Left kidney (tissue), 2 donors: Measurements from ENCODE around the gene MCU. TPM values are rescaled to one million over a fixed set of nuclear protein-coding genes. Genes with fewer than 3 reads are reported as not detected.
"Not testable (repeated sequence)": the region's sequence is repeated elsewhere in the genome, so short reads cannot be mapped to it uniquely, and the experiment has no call there.

Experiments
- DNase-seq: peaks from one replicate; pipeline ENCODE4 v3.0.0-alpha.2; 2013
- polyA plus RNA-seq: library from polyadenylated mRNA; unstranded; fragments of 120-200 nt; gene quantifications from one replicate; pipeline ENCODE4 v1.2.1, GENCODE V29; 2013; ENCODE audit not compliant: insufficient read length

MCU gene
- polyA plus RNA-seq, 1 donor = 43.1 TPM

DNA sequence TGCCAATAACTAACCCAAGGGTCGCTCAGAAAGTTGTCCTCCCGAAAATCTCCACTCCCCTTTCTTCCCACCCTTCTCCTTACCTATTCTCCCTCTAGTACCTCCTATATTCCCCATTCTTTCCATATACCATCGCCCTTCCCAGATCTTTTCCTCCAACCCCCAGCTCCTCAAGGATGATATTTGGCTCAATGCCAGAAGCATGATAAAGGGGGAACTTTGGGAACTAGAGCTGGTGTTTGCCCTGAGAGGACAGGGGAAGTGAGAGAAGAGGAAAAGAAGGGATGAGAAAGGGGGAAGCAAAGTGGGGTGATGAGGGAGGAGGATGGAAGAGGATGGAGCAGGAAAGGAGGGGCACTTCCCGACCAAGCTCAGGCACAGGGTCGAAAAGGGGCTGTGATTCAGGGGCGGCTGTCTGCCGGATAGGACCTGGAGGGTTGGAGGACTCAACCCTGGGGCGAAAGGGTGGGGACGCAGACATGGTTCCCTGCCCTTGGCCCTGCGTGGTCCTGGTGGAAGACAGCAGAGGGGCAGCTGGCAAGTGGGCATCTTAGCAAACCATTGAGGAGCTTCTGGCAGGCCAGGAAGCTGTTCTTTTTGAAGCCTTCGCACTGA lies 203.4 kb downstream of the MCU start:
- DNase-seq = no peak

DNA sequence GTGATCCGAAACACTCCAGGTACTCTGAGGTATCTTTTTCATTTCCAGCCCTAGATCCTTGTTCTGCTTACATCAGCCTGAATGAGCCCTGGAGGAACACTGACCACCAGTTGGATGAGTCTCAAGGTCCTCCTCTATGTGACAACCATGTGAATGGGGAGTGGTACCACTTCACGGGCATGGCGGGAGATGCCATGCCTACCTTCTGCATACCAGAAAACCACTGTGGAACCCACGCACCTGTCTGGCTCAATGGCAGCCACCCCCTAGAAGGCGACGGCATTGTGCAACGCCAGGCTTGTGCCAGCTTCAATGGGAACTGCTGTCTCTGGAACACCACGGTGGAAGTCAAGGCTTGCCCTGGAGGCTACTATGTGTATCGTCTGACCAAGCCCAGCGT lies 206.7 kb downstream of the MCU start:
- DNase-seq = no peak

DNA sequence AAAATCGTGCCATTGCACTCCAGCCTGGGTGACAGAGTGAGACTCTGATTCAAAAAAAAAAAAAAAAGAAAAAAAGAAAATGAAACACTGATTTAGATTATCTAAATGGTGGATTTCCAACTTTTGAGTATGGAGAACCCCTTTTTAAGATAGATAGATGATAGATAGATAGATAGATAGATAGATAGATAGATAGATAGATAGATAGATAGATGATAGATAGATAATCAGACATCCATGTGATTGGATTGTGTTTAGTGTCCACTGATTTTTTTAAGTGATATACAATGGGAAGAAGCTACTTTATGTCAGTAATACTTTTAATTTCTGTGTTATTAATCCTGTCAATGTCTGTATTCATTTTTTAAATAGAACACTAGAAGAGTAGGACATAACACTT lies 207.6 kb downstream of the MCU start:
- DNase-seq = no peak

DNA sequence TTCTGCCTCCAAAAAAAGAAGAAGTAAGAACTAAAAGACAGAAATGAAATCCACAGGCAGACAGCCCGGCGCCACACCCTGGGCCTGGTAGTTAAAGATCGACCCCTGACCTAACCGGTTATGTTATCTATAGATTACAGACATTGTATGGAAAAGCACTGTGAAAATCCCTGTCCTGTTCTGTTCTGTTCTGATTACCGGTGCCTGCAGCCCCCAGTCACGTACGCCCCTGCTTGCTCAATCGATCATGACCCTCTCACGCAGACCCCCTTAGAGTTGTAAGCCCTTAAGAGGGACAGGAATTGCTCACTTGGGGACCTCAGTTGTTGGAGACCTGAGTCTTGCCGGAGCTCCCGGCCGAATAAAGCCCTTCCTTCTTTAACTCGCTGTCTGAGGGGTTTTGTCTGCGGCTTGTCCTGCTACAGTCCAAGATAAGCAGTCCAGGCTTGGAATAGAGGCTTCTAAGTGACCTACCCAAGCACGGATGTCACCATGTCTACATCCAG lies 212.1 kb downstream of the MCU start:
- not testable (repeated sequence) for DNase-seq

DNA sequence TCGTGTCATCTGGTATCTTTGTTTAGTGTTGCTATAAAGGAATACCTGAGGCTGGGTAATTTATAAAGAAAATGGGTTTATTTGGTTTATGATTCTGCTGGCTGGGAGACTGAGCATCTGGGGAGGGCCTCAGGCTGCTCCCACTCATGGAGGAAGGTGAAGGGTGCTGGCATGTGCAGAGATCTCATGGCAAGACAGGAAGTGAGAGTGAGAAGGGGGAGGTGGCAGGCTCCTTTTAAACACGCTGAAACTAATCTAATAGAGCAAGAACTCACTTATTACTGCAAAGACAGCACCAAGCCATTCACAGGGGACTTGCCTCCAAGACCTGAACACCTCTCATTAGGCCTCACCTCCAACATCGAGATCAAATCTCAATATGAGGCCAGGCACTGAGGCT lies 212.9 kb downstream of the MCU start:
- DNase-seq = no peak

DNA sequence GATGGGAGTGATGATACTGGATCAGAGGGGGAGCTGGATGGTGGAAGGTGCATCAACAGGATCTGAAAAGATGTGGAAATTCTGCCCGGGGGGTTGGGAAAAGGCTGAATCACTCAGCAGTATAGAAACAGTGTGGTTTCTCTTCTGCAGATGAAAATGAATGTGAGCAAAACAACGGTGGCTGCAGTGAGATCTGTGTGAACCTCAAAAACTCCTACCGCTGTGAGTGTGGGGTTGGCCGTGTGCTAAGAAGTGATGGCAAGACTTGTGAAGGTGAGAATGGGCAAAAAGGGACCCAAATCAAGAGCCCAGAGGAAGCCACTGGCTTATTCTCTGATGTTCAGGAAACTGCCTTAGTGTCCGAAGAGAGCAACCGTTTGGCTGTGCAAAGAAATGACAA lies 214.5 kb downstream of the MCU start:
- no peak for DNase-seq

DNA sequence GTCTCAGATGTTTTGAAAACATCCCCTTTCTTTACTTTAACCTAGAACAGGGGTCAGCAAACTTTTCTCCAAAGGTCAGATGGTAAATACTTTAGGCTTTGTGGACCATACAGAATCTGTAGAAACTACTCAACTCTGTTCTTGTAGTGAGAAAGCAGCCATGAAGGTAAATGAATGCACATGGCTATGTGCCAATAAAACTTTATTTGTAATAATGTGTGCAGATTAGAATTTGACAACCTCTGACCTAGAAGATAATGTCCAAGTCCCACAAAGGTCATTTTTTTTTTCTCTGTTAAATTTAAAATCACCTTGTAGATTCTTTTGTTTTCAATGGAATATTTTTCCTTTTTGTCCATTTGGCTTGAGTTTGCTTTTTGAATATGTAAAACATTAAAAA lies 218.8 kb downstream of the MCU start:
- no peak for DNase-seq

DNA sequence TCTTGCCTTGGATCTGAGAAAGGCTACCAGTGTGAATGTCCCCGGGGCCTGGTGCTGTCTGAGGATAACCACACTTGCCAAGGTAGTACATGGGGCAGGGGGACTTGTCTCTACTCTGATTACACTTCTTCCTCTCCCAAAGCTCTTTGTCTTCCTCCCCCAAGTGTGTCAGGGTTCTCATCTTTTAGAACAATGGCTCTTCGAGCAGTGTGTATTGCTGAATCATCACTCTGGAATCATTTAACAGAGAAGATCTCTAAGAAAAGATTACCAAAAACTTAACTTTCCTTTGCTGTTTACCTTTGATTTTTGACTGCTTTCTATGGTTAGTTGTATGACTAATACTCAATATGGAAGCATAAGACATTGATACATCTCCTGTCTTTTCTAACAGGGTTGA lies 219.8 kb downstream of the MCU start:
- DNase-seq = no peak

DNA sequence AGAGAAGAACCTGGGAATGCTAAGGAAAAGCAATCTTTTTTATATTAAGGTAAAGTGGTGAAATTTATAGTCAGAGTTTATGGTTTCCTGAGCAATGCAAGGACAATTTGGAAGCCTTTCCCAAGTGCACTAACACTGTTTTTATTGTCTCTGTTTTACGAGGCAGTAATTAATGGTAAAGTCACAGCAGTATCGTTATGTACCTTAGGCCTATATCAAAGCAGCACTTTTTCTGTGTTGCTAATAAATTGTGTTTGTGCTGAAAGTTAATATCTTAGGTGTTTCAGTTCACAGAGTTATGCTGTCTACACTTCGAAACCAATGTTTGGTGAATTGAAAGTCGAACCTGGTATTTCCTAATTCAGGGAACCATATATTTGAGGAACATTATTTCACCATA lies 220.8 kb downstream of the MCU start:
- DNase-seq = peak; percentile 32

DNA sequence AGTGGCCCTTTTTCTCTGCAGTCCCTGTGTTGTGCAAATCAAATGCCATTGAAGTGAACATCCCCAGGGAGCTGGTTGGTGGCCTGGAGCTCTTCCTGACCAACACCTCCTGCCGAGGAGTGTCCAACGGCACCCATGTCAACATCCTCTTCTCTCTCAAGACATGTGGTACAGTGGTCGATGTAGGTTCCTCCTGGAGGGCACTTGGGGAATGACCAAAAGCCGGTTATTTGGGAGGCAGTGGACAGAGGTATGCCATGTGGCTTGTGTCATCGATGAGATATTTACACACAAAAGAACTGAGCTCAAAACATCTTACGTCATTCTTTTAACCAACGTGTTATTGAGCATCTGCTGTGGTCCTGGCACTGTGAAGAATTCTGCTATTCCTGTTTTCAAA lies 221.3 kb downstream of the MCU start:
- no peak for DNase-seq

DNA sequence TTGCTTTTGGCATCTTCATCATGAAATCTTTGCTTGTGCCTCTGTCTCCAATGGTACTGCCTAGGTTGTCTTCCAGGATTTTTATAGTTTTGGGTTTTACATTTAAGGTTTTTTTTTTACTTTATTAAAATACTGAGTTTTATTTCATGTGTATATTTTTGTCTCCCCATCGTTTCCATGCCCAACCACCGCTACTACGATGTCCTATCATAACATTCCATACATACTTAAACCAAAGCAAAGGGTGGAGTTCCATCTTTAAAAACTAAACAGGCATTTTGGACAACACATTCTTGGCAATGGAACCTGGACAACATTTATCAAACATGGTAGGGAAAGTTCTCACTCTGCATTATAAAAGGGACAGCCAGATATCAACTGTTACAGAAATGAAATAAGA lies 225.3 kb downstream of the MCU start:
- not testable (repeated sequence) for DNase-seq

DNA sequence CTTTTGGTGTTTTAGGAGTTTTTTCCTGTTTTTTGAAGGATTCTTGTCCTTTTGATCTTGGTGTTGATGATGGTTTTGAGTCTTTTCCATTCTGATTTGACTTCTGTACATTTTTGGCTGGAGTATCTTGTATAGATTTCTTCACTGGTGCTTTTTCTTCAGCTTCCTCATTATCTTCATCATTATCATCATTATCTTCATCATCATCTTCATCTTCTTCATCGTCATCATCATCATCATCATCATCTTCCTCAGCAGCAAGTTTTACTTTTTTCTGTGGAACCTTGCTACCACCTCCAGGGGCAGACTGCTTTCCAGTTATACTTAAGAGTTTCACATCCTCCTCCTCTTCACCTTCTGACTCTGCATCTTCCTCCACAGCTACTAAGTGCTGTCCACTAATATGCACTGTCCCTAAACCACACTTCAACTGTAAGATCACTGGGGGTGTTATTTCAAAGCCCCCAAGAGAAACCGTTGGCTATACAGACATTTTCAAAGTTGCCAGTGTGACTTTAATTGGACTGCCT lies 225.9 kb downstream of the MCU start:
- not testable (repeated sequence) for DNase-seq

DNA sequence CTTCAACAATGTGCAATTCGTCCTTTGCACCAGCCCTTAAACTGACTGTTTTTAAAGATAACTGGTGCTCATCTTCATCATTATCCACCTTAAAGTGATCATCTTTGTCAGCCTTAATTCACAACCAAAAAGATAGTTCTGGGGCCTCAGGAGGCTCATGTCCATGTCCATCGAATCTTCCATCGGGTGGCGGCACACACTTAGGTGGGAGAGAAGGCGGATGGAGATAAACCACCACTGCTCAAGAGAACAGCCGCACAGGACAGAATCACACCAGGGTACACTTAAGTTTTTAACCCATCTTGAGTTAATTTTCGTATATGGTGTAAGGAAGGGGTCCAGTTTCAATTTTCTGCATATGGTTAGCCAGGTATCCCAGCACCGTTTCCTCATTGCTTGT lies 226.4 kb downstream of the MCU start:
- no peak for DNase-seq

DNA sequence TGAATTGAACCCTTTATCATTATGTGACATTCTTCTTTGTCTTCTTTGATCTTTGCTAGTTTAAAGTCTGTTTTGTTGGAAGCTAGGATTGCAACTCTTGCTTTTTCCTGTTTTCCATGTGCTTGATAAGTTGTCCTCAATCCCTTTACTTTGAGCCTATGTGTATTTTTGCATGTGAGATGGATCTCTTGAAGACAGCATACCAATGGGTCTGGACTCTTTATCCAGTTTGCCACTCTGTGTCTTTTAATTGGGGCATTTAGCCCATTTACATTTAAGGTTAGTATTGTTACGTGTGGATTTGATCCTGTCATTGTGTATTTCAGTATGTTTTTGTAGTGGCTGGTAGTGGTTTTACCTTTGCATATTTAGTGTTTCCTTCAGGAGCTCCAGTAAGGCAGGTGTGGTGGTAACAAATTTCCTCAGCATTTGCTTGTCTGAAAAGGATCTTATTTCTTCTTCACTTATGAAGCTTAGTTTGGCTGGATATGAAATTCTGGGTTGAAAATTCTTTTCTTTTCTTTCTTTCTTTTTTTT lies 229.3 kb downstream of the MCU start:
- DNase-seq = not testable (repeated sequence)

DNA sequence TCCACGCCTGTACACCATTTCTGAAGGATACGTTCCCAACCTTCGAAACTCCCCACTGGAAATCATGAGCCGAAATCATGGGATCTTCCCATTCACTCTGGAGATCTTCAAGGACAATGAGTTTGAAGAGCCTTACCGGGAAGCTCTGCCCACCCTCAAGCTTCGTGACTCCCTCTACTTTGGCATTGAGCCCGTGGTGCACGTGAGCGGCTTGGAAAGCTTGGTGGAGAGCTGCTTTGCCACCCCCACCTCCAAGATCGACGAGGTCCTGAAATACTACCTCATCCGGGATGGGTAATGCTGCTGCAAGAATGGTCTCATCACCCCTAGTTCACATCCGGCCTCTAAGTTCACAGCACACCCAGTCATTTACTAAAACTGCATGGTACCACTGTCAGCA lies 232.4 kb downstream of the MCU start:
- no peak for DNase-seq

DNA sequence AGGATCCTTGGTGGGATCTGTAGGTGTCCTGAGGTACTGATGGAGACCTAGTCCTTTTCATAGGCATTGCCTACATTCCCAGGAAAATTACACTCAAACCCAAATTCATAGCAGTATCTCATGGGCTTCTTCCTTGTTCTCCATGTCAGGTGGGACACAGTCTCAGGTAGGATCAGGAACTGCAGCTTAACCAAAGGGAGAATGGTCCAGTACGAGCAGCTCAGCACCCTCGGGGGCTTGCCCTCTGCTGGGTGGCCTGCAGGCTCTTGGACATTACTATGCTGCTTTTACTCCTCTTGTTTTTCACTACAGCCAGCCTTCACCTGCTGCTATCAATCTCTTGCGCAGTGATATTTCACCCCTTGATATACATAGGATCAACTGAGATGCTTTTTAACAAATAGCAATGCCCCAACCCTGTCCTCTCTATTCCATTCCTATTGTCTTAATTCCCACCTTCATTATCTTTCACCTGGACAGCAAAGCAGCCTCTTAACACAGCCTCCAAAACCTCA lies 234.1 kb downstream of the MCU start:
- no peak for DNase-seq

DNA sequence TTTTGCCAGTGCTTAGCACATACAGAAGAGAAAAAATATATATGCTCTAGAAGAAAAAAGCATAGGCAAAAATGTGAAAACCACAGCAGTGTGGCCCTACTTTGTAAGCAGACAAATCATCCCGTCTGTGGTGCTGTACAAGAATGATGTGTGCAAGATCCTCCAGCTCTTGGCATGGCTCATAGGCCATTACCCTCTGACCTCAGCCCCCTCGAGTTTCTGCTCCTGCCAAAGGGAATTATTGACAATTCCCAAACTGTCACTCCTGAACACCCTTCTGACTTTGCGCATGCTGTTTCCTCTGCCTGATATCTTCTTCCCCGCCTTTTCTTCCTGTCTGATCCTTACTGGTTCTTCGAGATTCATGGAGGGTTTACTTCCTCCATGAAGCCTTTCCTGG lies 235.5 kb downstream of the MCU start:
- DNase-seq = no peak

DNA sequence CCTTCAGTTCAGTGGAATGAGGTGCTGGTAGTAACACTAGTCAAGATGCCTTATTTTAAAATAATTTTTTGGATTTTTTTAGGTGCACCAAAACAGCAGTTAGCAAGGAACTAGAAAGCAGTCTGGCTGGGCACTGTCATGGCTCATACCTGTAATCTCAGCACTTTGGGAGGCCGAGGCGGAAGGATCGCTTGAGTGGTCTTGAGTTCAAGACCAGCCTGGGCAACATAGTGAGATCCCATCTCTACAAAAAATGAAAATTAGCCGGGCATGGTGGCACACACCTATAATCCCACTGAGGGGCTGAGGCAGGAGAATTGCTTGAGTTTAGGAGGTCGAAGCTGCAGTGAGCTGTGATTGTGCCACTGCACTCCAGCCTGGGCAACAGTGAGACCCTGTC lies 236.9 kb downstream of the MCU start:
- DNase-seq = no peak

DNA sequence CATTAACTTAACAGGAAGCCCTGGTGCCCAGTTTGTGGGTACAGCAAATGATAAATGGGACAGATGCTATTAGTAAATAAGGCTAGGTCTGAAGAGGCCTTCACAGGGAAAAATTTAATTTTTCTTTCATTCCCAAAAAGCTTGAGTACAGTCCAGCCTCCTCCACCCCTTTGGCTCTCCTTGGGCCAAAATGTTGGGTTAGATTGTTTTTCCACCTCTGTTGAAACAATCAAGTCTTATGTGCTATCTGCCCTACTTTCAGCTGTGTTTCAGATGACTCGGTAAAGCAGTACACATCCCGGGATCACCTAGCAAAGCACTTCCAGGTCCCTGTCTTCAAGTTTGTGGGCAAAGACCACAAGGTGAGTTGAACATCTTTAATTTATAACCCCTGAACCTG lies 238.3 kb downstream of the MCU start:
- DNase-seq = no peak

DNA sequence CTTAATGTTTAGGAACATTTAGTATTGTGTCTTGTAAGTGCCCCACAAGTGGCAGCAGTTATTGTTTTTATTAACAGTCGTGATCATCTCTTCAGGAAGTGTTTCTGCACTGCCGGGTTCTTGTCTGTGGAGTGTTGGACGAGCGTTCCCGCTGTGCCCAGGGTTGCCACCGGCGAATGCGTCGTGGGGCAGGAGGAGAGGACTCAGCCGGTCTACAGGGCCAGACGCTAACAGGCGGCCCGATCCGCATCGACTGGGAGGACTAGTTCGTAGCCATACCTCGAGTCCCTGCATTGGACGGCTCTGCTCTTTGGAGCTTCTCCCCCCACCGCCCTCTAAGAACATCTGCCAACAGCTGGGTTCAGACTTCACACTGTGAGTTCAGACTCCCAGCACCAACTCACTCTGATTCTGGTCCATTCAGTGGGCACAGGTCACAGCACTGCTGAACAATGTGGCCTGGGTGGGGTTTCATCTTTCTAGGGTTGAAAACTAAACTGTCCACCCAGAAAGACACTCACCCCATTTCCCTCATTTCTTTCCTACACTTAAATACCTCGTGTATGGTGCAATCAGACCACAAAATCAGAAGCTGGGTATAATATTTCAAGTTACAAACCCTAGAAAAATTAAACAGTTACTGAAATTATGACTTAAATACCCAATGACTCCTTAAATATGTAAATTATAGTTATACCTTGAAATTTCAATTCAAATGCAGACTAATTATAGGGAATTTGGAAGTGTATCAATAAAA lies 240.5 kb downstream of the MCU start:
- DNase-seq = no peak

DNA sequence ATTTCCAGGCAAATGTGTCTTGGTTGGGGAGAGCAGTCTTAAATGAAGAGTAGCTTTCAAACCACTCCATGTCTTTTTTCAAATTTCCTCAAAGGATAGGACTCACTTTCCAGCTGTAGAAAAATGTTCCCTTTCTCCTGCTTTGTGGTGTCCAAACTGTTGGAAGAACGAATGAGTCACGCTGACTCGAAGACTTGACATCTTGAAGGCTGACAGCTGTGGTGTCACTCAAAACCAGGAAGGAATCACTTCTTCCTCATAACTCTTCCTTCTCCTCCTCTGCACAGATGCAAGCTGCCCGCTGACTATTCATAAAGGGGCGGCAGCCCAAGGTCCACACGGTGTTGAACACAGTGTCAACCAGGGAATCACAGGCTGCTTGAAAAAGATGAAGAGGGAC lies 243.4 kb downstream of the MCU start:
- DNase-seq = no peak
